H1 (cell line): Measurements from ENCODE around the gene PROK2.

Experiments used
- BRCA1 ChIP-seq: IDR thresholded peaks from 2 replicates; pipeline ENCODE4 v1.6.1; 2012; ENCODE audit warnings: low read depth, low read length, improper control_type of control experiment
- CTCF ChIP-seq, 3 experiments: IDR thresholded peaks; 1 replicate in 2 of 3; 2 replicates in 1 of 3; pipeline versions ENCODE4 v1.5.1 to v1.6.1; 2011; ENCODE audit warnings: low read length in 3 of 3, mild to moderate bottlenecking in 3 of 3, inconsistent platforms in 2 of 3, low read depth in 1 of 3, moderate library complexity in 1 of 3; ENCODE audit not compliant: insufficient read depth in 1 of 3; ENCODE audit errors: control extremely low read depth in 1 of 3
- EGR1 ChIP-seq: IDR thresholded peaks from 2 replicates; pipeline ENCODE4 v1.6.1; 2011; ENCODE audit warnings: low read depth, low read length, borderline replicate concordance
- EP300 ChIP-seq, 2 experiments: IDR thresholded peaks; 1 replicate in 1 of 2; 2 replicates in 1 of 2; pipeline ENCODE4 v1.6.1; 2011 to 2012; ENCODE audit warnings: low read depth in 2 of 2, low read length in 2 of 2, mild to moderate bottlenecking in 2 of 2, borderline replicate concordance in 1 of 2, inconsistent platforms in 1 of 2, moderate library complexity in 1 of 2
- FOSL1 ChIP-seq: IDR thresholded peaks from 2 replicates; pipeline ENCODE4 v1.6.1; 2011; ENCODE audit warnings: mild to moderate bottlenecking, low read depth, low read length, moderate library complexity; ENCODE audit not compliant: insufficient read depth
- HDAC2 ChIP-seq, 2 experiments: fragments of 300-600 bp in 1 of 2; sonication (generic) in 1 of 2; IDR thresholded peaks; 2 replicates each; pipeline ENCODE4 v1.6.1; 2011 to 2012; ENCODE audit warnings: low read depth in 2 of 2, low read length in 2 of 2, mild to moderate bottlenecking in 2 of 2, moderate library complexity in 2 of 2, borderline replicate concordance in 1 of 2, inconsistent platforms in 1 of 2
- JUN ChIP-seq: IDR thresholded peaks from 2 replicates; pipeline ENCODE4 v1.6.1; 2011; ENCODE audit warnings: low read depth, mild to moderate bottlenecking, improper control_type of control experiment, low read length
- JUND ChIP-seq: IDR thresholded peaks from 2 replicates; pipeline ENCODE4 v1.6.1; 2011; ENCODE audit warnings: mild to moderate bottlenecking, improper control_type of control experiment, low read length
- MAFK ChIP-seq: IDR thresholded peaks from 2 replicates; pipeline ENCODE4 v1.6.1; 2012; ENCODE audit warnings: low read depth, mild to moderate bottlenecking, improper control_type of control experiment, low read length
- MAX ChIP-seq: IDR thresholded peaks from 2 replicates; pipeline ENCODE4 v1.6.1; 2012; ENCODE audit warnings: inconsistent platforms
- POLR2AphosphoS5 ChIP-seq: IDR thresholded peaks from 2 replicates; pipeline ENCODE4 v1.6.1; 2011; ENCODE audit warnings: low read depth, low read length
- RBBP5 ChIP-seq: IDR thresholded peaks from 2 replicates; pipeline ENCODE4 v1.7.1; 2012; ENCODE audit warnings: low read depth, mild to moderate bottlenecking, inconsistent platforms, low read length, moderate library complexity, borderline replicate concordance
- USF2 ChIP-seq: IDR thresholded peaks from 2 replicates; pipeline ENCODE4 v1.6.1; 2011; ENCODE audit warnings: low read length, improper control_type of control experiment

GRCh38 chr3:71813704-71814103 is 28.8 kb upstream of the PROK2 start:
- TF ChIP-seq CTCF (IDR thresholded peaks at IDR 0.05; ENCODE audit: control extremely low read depth in 1 of 3, insufficient read depth in 1 of 3, low read depth in 1 of 3, low read length in 3 of 3), result no peak
- TF ChIP-seq HDAC2 (IDR thresholded peaks at IDR 0.05; ENCODE audit: borderline replicate concordance in 1 of 2, low read depth in 2 of 2, low read length in 2 of 2), result no peak
- TF ChIP-seq EP300 (IDR thresholded peaks at IDR 0.05; ENCODE audit: borderline replicate concordance in 1 of 2, low read depth in 2 of 2, low read length in 2 of 2), result no peak
- TF ChIP-seq BRCA1, result no peak
- TF ChIP-seq MAX, result no peak
- no peak for TF ChIP-seq FOSL1
- TF ChIP-seq USF2, result no peak
- TF ChIP-seq JUN, result no peak
- TF ChIP-seq JUND, result no peak
- no peak for TF ChIP-seq RBBP5
- TF ChIP-seq POLR2AphosphoS5, result no peak
- TF ChIP-seq MAFK, result no peak
- TF ChIP-seq EGR1, result no peak
